Lower leg skin (tissue), 4 donors: ENCODE measurements around the gene RET. TPM values are rescaled to one million over a fixed set of nuclear protein-coding genes. Genes with fewer than 3 reads are reported as not detected.

Source experiments
- DNase-seq, 2 donors: peaks; one replicate each; pipeline ENCODE4 v3.0.0-alpha.2; 2019; ENCODE audit warnings: low spot score in 2 of 2
- H3K4me3 ChIP-seq: fragments of 200-600 bp; sonication (generic); 2 replicates; pipeline ENCODE4 v1.5.1; 2017; ENCODE audit warnings: mild to moderate bottlenecking, low read depth; ENCODE audit not compliant: poor library complexity, severe bottlenecking
- POLR2A ChIP-seq, 2 donors: fragments of 450-650 bp; IDR thresholded peaks; one replicate each; pipeline ENCODE4 v1.6.1; 2016 to 2017; ENCODE audit warnings: antibody characterized with exemption in 2 of 2, mild to moderate bottlenecking in 1 of 2, moderate library complexity in 1 of 2
- WGBS, 2 donors: methylation state at CpG; one replicate each; pipeline ENCODE4 v1.1.5; 2018; 5-methylcytosine and 5-hydroxymethylcytosine counted together
- intact Hi-C: fragments of 100-400 bp; cut with DNase I; formaldehyde crosslinking; loops from one replicate; pipeline ENCODE4 v1.15.0; 2023; ENCODE audit warnings: low total_unique reads
- total RNA-seq, 4 donors: library from RNA; depleted of rRNA; stranded (reverse); fragments of >200 nt; gene quantifications; one replicate each; pipeline ENCODE4 v1.1.0, GENCODE V29; 2016
- TF ChIP-seq, protein P1 (sequence below), 3 donors: fragments of 450-650 bp; IDR thresholded peaks; one replicate each; pipeline ENCODE4 v1.5.1; 2016; ENCODE audit warnings: antibody characterized with exemption in 3 of 3, mild to moderate bottlenecking in 3 of 3, moderate library complexity in 2 of 3

The RET gene
- total RNA-seq, 4 donors from 2014 or later = 0.04 to 1.3 (median 0.87) TPM

DNA sequence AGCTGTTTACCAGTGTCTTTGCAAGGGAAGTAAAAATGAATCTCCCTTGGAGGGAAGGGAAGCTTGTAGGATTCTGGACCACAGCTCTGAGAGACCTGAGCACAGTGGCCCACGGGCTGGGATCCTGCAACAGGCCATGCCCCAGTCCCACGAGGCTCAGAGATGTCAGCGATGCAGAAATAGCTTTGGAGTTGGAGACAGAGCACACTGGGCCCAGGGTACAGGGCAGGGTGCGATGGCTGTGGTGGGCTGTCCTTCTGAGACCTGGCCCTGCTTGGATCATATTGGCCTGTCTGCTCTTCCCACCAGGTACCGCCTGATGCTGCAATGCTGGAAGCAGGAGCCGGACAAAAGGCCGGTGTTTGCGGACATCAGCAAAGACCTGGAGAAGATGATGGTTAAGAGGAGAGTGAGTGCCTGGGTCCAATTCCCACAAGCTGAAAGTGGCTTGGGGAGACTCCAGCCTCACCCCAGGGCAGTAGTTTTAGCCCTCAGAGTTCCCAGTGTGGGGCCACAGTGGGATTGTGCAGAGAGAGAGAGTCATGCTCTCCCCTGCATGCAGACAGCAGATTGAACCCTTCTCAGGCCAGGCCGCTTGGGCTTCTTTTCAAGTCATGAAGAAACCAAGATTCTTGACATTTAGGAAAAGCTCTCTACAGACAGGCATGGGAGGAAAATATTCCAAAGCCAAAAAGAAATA is 47.9 kb downstream of the RET start:
- H3K4me3 ChIP-seq = no peak overlapping the region
- no peak for TF ChIP-seq POLR2A (IDR thresholded peaks at IDR 0.05)
- TF ChIP-seq, protein P1, sequence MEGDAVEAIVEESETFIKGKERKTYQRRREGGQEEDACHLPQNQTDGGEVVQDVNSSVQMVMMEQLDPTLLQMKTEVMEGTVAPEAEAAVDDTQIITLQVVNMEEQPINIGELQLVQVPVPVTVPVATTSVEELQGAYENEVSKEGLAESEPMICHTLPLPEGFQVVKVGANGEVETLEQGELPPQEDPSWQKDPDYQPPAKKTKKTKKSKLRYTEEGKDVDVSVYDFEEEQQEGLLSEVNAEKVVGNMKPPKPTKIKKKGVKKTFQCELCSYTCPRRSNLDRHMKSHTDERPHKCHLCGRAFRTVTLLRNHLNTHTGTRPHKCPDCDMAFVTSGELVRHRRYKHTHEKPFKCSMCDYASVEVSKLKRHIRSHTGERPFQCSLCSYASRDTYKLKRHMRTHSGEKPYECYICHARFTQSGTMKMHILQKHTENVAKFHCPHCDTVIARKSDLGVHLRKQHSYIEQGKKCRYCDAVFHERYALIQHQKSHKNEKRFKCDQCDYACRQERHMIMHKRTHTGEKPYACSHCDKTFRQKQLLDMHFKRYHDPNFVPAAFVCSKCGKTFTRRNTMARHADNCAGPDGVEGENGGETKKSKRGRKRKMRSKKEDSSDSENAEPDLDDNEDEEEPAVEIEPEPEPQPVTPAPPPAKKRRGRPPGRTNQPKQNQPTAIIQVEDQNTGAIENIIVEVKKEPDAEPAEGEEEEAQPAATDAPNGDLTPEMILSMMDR (IDR thresholded peaks at IDR 0.05) = no peak
- 91 to 97% methylated on average over 9 of the region's 9 CpGs for WGBS, 2 donors
- intact Hi-C loops = no loop called here
- DNase-seq = peak in 1 of 2 donors; percentile 70

DNA sequence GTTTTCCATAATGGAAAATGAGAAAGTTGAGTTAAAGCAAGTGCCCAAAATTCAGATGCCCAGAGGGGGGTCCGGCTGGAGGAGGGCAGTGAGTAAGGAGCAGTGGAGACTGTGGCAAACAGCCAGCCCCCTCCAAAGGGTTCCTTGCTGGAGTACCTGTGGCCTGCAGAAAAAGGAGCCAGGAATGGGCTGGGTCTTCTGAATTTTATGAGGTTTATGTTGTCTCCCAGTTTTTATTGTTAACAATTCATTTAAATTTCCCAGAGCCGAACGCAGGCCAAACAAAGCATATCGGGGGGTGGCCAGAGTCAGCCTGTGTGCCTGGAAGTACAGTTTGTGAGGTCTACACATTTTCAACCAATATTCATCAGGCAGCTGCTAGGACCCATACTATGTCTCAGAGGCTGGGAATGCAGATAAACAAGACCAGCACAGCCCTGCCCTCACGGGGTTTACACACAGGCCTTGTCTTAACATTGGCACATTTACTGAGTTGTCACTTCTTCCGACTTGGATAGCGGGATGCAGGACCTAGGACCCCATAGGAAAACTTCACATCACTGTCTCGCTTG is 48.5 kb downstream of the RET start:
- peak in 1 of 2 donors; percentile 52 for DNase-seq
- 89 to 94% methylated on average over 8 of the region's 8 CpGs for WGBS, 2 donors
- TF ChIP-seq, protein P1 (IDR thresholded peaks at IDR 0.05) = no peak
- no peak for TF ChIP-seq POLR2A (IDR thresholded peaks at IDR 0.05)
- no peak overlapping the region for H3K4me3 ChIP-seq
- intact Hi-C loops = no loop called here

DNA sequence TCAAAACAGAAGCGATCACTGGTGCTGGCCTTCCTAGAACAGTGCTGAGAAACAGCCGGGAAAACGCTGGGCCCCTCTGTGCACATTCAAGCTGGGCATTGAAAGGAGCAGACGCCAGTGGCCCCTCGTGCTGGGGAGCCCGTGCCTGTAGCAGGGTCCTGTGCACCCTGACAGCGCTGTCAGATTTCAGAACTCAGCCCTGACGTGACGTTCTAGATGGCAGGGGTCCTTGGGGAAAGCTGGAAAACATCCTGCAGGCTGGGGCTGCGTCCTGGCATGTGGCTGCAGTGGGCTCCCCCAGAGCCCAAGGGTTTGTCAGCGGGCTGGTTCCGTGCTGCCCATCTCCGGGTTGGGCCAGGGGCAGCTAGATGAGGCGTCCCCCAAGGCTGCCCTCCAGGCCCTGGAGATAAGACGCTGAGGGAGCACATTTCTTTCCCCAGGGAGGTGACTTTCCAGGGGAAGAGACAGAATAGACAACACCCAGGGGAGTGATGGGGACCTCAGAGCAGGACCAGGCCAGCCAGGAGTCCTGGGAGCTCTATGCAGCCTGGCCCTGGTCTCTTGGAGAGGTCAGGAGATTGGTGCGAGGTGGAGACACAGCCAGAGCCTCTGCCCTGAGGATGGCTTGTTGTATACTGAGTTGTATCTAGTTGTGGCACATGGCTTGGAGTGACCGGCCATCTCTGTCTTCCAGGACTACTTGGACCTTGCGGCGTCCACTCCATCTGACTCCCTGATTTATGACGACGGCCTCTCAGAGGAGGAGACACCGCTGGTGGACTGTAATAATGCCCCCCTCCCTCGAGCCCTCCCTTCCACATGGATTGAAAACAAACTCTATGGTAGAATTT is 49.2 kb downstream of the RET start:
- intact Hi-C loops = no loop called here
- TF ChIP-seq, protein P1 (IDR thresholded peaks at IDR 0.05) = no peak
- TF ChIP-seq POLR2A (IDR thresholded peaks at IDR 0.05) = no peak
- DNase-seq = peak; percentile 12 to 49
- 85 to 86% methylated on average over 23 of the region's 23 CpGs for WGBS, 2 donors
- H3K4me3 ChIP-seq = no peak overlapping the region

DNA sequence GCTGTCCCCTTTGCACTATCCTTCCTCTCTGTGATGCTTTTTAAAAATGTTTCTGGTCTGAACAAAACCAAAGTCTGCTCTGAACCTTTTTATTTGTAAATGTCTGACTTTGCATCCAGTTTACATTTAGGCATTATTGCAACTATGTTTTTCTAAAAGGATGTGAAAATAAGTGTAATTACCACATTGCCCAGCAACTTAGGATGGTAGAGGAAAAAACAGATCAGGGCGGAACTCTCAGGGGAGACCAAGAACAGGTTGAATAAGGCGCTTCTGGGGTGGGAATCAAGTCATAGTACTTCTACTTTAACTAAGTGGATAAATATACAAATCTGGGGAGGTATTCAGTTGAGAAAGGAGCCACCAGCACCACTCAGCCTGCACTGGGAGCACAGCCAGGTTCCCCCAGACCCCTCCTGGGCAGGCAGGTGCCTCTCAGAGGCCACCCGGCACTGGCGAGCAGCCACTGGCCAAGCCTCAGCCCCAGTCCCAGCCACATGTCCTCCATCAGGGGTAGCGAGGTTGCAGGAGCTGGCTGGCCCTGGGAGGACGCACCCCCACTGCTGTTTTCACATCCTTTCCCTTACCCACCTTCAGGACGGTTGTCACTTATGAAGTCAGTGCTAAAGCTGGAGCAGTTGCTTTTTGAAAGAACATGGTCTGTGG is 50.0 kb downstream of the RET start:
- intact Hi-C loops = no loop called here
- peak in 1 of 2 donors; percentile 11 for DNase-seq
- TF ChIP-seq, protein P1 (IDR thresholded peaks at IDR 0.05) = no peak
- TF ChIP-seq POLR2A (IDR thresholded peaks at IDR 0.05) = no peak
- no peak overlapping the region for H3K4me3 ChIP-seq
- WGBS, 2 donors = 82 to 87% methylated on average over 7 of the region's 7 CpGs

DNA sequence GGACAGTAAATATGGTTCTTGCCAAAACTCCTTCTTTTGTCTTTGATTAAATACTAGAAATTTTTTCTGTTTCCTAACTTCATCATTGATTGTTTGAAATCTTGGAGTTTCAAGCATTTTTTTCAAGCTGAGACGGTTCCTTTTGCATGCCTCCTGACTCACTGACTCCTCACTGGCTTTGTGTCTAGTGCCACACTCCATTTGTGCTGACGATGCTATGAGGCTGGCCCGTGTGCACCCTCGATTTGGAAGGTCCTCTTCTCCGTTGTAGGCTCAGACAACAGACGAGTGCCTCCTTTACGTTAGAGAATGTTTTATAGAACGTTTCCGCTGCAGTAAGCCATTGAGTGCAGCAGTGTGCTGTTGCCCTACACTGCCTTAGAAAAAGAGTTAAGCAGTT is 50.6 kb downstream of the RET start:
- peak in 1 of 2 donors; percentile 6 for DNase-seq
- intact Hi-C loops = no loop called here
- WGBS, 2 donors = 72 to 74% methylated on average over 9 of the region's 9 CpGs
- H3K4me3 ChIP-seq = no peak overlapping the region
- no peak for TF ChIP-seq POLR2A (IDR thresholded peaks at IDR 0.05)
- TF ChIP-seq, protein P1 (IDR thresholded peaks at IDR 0.05) = no peak
